ENCODE data around the gene PRR23C.
"Not testable (repeated sequence)": the region's sequence is repeated elsewhere in the genome, so short reads cannot be mapped to it uniquely, and the experiment has no call there.

Gene PRR23C

GRCh38 chr3:139044366-139045210 lies at the start of gene PRR23C:
Gene PRR23C, minus strand, starts transcription at chr3:139044892. Its CDS starts 272 bp downstream, at chr3:139044620.
- Mint-ChIP-seq H3K27ac (no peak within 1 kb of the TSS), H3K27me3 (peaks cover 4% of the 10 kb centered on the region), H3K4me3 (no peak within 1 kb of the TSS), H3K9me3 (peaks cover 8% of the 10 kb centered on the region), H3K36me3 (ENCODE audit: low read depth) (no peaks in the 10 kb centered on the region), H3K4me1 (ENCODE audit: low read depth) (no peaks in the 10 kb centered on the region)

- Mint-ChIP-seq H3K27ac (no peak overlapping the region), H3K4me3 (no peak overlapping the region), H3K9me3 (peaks cover 6% of the 10 kb centered on the region), H3K4me1 (ENCODE audit: low read depth) (no peaks in the 10 kb centered on the region), H3K36me3 (ENCODE audit: low read depth) (no peaks in the 10 kb centered on the region), H3K27me3 (peaks cover 19% of the 10 kb centered on the region)
Observed at GRCh38 chr3:139093840-139094239, 49.1 kb upstream of the PRR23C start.

GRCh38 chr3:139088462-139089324 lies 44.0 kb upstream of the PRR23C start:
- Mint-ChIP-seq H3K36me3 (ENCODE audit: low read depth) (no peaks in the 10 kb centered on the region), H3K27ac (no peak overlapping the region), H3K27me3 (peaks cover 13% of the 10 kb centered on the region), H3K4me1 (ENCODE audit: low read depth) (no peaks in the 10 kb centered on the region), H3K4me3 (no peak overlapping the region), H3K9me3 (peaks cover 6% of the 10 kb centered on the region)

GRCh38 chr3:139087621-139088020 lies 42.9 kb upstream of the PRR23C start:
- peaks cover 4% of the 10 kb centered on the region for H3K9me3 Mint-ChIP-seq
- no peaks in the 10 kb centered on the region for H3K4me1 Mint-ChIP-seq (ENCODE audit: low read depth)
- H3K27ac Mint-ChIP-seq = no peak overlapping the region
- no peak overlapping the region for H3K4me3 Mint-ChIP-seq
- peaks cover 11% of the 10 kb centered on the region for H3K27me3 Mint-ChIP-seq
- no peaks in the 10 kb centered on the region for H3K36me3 Mint-ChIP-seq (ENCODE audit: low read depth)

- peaks cover 5% of the 10 kb centered on the region for H3K27me3 Mint-ChIP-seq
- H3K9me3 Mint-ChIP-seq = no peaks in the 10 kb centered on the region
- H3K27ac Mint-ChIP-seq = no peak overlapping the region
Observed at GRCh38 chr3:139084176-139084575, 39.5 kb upstream of the PRR23C start.

GRCh38 chr3:139074565-139075115 lies 29.9 kb upstream of the PRR23C start:
- no peaks in the 10 kb centered on the region for H3K4me1 Mint-ChIP-seq (ENCODE audit: low read depth)
- H3K27me3 Mint-ChIP-seq = peaks cover 21% of the 10 kb centered on the region
- peaks cover 23% of the 10 kb centered on the region for H3K9me3 Mint-ChIP-seq
- H3K27ac Mint-ChIP-seq = no peak overlapping the region
- H3K36me3 Mint-ChIP-seq (ENCODE audit: low read depth) = no peaks in the 10 kb centered on the region
- no peak overlapping the region for H3K4me3 Mint-ChIP-seq

More at GRCh38 chr3:139084176-139084575, 39.5 kb upstream of the PRR23C start:
- Mint-ChIP-seq H3K36me3 (ENCODE audit: low read depth) (no peaks in the 10 kb centered on the region), H3K4me3 (no peak overlapping the region), H3K4me1 (ENCODE audit: low read depth) (no peaks in the 10 kb centered on the region)

- Mint-ChIP-seq H3K9me3 (no peaks in the 10 kb centered on the region), H3K4me3 (no peak overlapping the region), H3K4me1 (ENCODE audit: low read depth) (no peaks in the 10 kb centered on the region), H3K27ac (no peak overlapping the region), H3K27me3 (peaks cover 7% of the 10 kb centered on the region), H3K36me3 (ENCODE audit: low read depth) (no peaks in the 10 kb centered on the region)
Observed at GRCh38 chr3:139062918-139063317, 18.2 kb upstream of the PRR23C start.

- Mint-ChIP-seq H3K9me3 (peaks cover 20% of the 10 kb centered on the region), H3K4me3 (no peak overlapping the region), H3K27me3 (no peaks in the 10 kb centered on the region), H3K36me3 (ENCODE audit: low read depth) (no peaks in the 10 kb centered on the region), H3K4me1 (ENCODE audit: low read depth) (no peaks in the 10 kb centered on the region), H3K27ac (no peak overlapping the region)
Observed at GRCh38 chr3:139052802-139053600, 8.3 kb upstream of the PRR23C start.

GRCh38 chr3:139043554-139044365 lies 932 bp downstream of the PRR23C start:
- Mint-ChIP-seq H3K9me3 (peaks cover 8% of the 10 kb centered on the region), H3K36me3 (ENCODE audit: low read depth) (no peaks in the 10 kb centered on the region), H3K4me1 (ENCODE audit: low read depth) (no peaks in the 10 kb centered on the region), H3K4me3 (no peak overlapping the region), H3K27ac (no peak overlapping the region), H3K27me3 (peaks cover 8% of the 10 kb centered on the region)

GRCh38 chr3:139037478-139037877 lies 7.2 kb downstream of the PRR23C start:
- H3K4me3 Mint-ChIP-seq = no peak overlapping the region
- H3K27ac Mint-ChIP-seq = no peak overlapping the region
- no peaks in the 10 kb centered on the region for H3K36me3 Mint-ChIP-seq (ENCODE audit: low read depth)
- H3K27me3 Mint-ChIP-seq = peaks cover 11% of the 10 kb centered on the region
- no peaks in the 10 kb centered on the region for H3K4me1 Mint-ChIP-seq (ENCODE audit: low read depth)
- peaks cover 5% of the 10 kb centered on the region for H3K9me3 Mint-ChIP-seq

GRCh38 chr3:139032326-139033002 lies 12.2 kb downstream of the PRR23C start:
- no peak overlapping the region for H3K27ac Mint-ChIP-seq

GRCh38 chr3:139030576-139030975 lies 14.1 kb downstream of the PRR23C start:
- H3K27ac Mint-ChIP-seq; H3K9me3 Mint-ChIP-seq; H3K4me3 Mint-ChIP-seq; H3K4me1 Mint-ChIP-seq (ENCODE audit: low read depth); H3K27me3 Mint-ChIP-seq; H3K36me3 Mint-ChIP-seq (ENCODE audit: low read depth): not testable (repeated sequence)

More at GRCh38 chr3:139032326-139033002, 12.2 kb downstream of the PRR23C start:
- Mint-ChIP-seq H3K9me3 (peaks cover 5% of the 10 kb centered on the region), H3K4me3 (no peak overlapping the region), H3K4me1 (ENCODE audit: low read depth) (no peaks in the 10 kb centered on the region), H3K27me3 (peaks cover 3% of the 10 kb centered on the region), H3K36me3 (ENCODE audit: low read depth) (no peaks in the 10 kb centered on the region)

GRCh38 chr3:139024968-139025367 lies 19.7 kb downstream of the PRR23C start:
- H3K4me1 Mint-ChIP-seq (ENCODE audit: low read depth) = no peaks in the 10 kb centered on the region
- H3K4me3 Mint-ChIP-seq = no peak overlapping the region
- no peaks in the 10 kb centered on the region for H3K27me3 Mint-ChIP-seq

More at GRCh38 chr3:139024968-139025367, 19.7 kb downstream of the PRR23C start:
- Mint-ChIP-seq H3K27ac (no peak overlapping the region), H3K9me3 (no peaks in the 10 kb centered on the region), H3K36me3 (ENCODE audit: low read depth) (no peaks in the 10 kb centered on the region)

Data from stimulated activated naive CD8-positive, alpha-beta T cell treated with anti-CD3 and anti-CD28 coated beads, Interleukin-15, Interleukin-2, amounts not matched to agents 100 ng/mL and 50 ng/mL, for 24 hours (primary cell).